Aorta (tissue), 5 donors: ENCODE results near the gene ITGAD. TPM values are rescaled to one million over a fixed set of nuclear protein-coding genes. Genes with fewer than 3 reads are reported as not detected.
A peak's percentile ranks its signal among the peaks of the same experiment; 100 is the strongest.
"Not testable (repeated sequence)": the region's sequence is repeated elsewhere in the genome, so short reads cannot be mapped to it uniquely, and the experiment has no call there.

Source experiments
- ATAC-seq: fragments of 200-7000 bp; cut with Tn5 transposase; one replicate; pipeline ENCODE4 v1.9.1; 2022; ENCODE audit warnings: moderate library complexity; ENCODE audit not compliant: low FRiP score
- DNase-seq, 2 donors: peaks; one replicate each; pipeline ENCODE4 v3.0.0-alpha.2; 2020
- H3K27ac ChIP-seq, 2 donors: one replicate each; pipeline ENCODE4 v1.5.1; 2013; ENCODE audit warnings: low read length in 2 of 2, mild to moderate bottlenecking in 2 of 2, moderate library complexity in 2 of 2, control low read depth in 1 of 2, inconsistent platforms in 1 of 2, low read depth in 1 of 2
- H3K27me3 ChIP-seq, 2 donors: one replicate each; pipeline ENCODE4 v1.6.1; 2013; ENCODE audit warnings: control low read depth in 1 of 2, low read length in 1 of 2, mild to moderate bottlenecking in 1 of 2, moderate library complexity in 1 of 2; ENCODE audit not compliant: insufficient read depth in 2 of 2, control insufficient read depth in 1 of 2
- H3K36me3 ChIP-seq, 2 donors: one replicate each; pipeline ENCODE4 v1.6.1; 2013; ENCODE audit warnings: control low read depth in 1 of 2, low read length in 1 of 2, mild to moderate bottlenecking in 1 of 2; ENCODE audit not compliant: insufficient read depth in 2 of 2, control insufficient read depth in 1 of 2
- H3K4me1 ChIP-seq, 2 donors: one replicate each; pipeline ENCODE4 v1.6.1; 2013; ENCODE audit warnings: low read length in 2 of 2, control low read depth in 1 of 2, mild to moderate bottlenecking in 1 of 2, moderate library complexity in 1 of 2; ENCODE audit not compliant: insufficient read depth in 2 of 2, control insufficient read depth in 1 of 2
- H3K4me3 ChIP-seq, 2 donors: one replicate each; pipeline ENCODE4 v1.5.1; 2013; ENCODE audit warnings: low read length in 2 of 2, control low read depth in 1 of 2, mild to moderate bottlenecking in 1 of 2
- H3K9me3 ChIP-seq: one replicate; pipeline ENCODE4 v1.6.1; 2013; ENCODE audit warnings: mild to moderate bottlenecking, low read length; ENCODE audit not compliant: control insufficient read depth
- WGBS, 2 donors: extraction: QIAGEN DNeasy Blood & Tissue Kit; methylation state at CpG; one replicate each; pipeline ENCODE4 v1.1.7; 2013; 5-methylcytosine and 5-hydroxymethylcytosine counted together
- intact Hi-C, 2 donors: fragments of 100-400 bp; cut with DNase I; formaldehyde crosslinking; loops; one replicate each; pipeline versions ENCODE4 v1.14.2 to v1.15.0; 2022
- polyA plus RNA-seq, 2 donors: library from polyadenylated mRNA; stranded (reverse); fragments of 200-250 nt; gene quantifications; one replicate each; pipeline ENCODE4 v1.2.3, GENCODE V29; 2013
- total RNA-seq, 2 donors: library from RNA; stranded (reverse); fragmentation: NEBNext Ultra II Directional; extraction: Animal tissue kit (Norgen Biotek cat#: 25700); gene quantifications; one replicate each; pipeline ENCODE4 v1.2.1, GENCODE V29; 2021
- donor health status: healthy with polysubstance abuse.
- donor health status: Bipolar disorder and iron deficiency.
- donor health status: DM: no; HTN: no; CAD: no.
- donor health status: DM: no; HTN: no; CAD: no.
- donor health status: DM: yes; HTN: yes; CAD: no.

The ITGAD gene
- total and polyA plus RNA-seq, 4 donors = 0.45 to 0.63 (median 0.54) TPM; not detected in 1

- Histone ChIP-seq H3K4me3 (no peak overlapping the region), H3K27ac (no peak overlapping the region), H3K4me1 (no peaks in the 10 kb centered on the region), H3K9me3 (no peaks in the 10 kb centered on the region), H3K27me3 (no peaks in the 10 kb centered on the region), H3K36me3 (no peaks in the 10 kb centered on the region)
- no peak for ATAC-seq
- intact Hi-C loops = loop anchor here (10.0 kb wide), 1 partner anchor 256 kb away; the partner anchor contains the start of gene FUS (in 2 of the 2)
- DNase-seq = no peak
- 38 to 49% methylated on average over 4 of the region's 4 CpGs for WGBS, 2 donors
Observed at GRCh38 chr16:31440516-31441184, 47.5 kb downstream of the ITGAD start.

GRCh38 chr16:31441956-31442355, 48.8 kb downstream of the ITGAD start:
- H3K27ac ChIP-seq = no peak overlapping the region
- no peaks in the 10 kb centered on the region for H3K4me1 ChIP-seq
- H3K4me3 ChIP-seq = no peak overlapping the region
- 62 to 68% methylated on average over 29 to 34 of the region's 34 CpGs for WGBS, 2 donors
- H3K27me3 ChIP-seq = no peaks in the 10 kb centered on the region
- intact Hi-C loops = loop anchor here (2.0 to 10.0 kb wide), 2 partner anchors 257 to 457 kb away; partner anchors contain the start of genes FUS (in 2 of the 2) and HSD3B7 (in 1 of the 2)
- peak in 1 of 2 donors; percentile 77 for DNase-seq
- H3K36me3 ChIP-seq = no peaks in the 10 kb centered on the region
- ATAC-seq = no peak
- H3K9me3 ChIP-seq = no peaks in the 10 kb centered on the region

DNA sequence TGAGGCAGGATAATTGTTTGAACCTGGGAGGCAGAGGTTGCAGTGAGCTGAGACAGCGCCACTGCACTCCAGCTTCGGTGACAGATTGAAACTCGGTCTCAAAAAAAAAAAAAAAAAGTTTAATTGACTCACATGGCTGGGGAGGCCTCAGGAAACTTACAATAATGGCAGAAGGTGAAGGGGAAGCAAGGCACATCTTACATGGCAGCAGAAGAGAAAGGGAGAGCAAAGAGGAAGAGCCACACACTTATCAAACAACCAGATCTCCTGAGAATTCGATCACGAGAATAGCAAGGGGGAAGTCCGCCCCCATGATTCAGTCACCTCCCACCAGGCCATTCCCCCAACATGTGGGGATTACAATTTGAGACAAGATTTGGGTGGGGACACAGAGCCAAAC, 52.8 kb downstream of the ITGAD start:
- intact Hi-C loops = loop anchor here (10.0 kb wide), 1 partner anchor 261 kb away; the partner anchor contains the start of gene FUS (in 2 of the 2)
- H3K27me3 ChIP-seq, DNase-seq, H3K27ac ChIP-seq, H3K4me1 ChIP-seq, ATAC-seq, H3K9me3 ChIP-seq, H3K36me3 ChIP-seq, H3K4me3 ChIP-seq: not testable (repeated sequence)
- 78 to 84% methylated on average over 6 of the region's 6 CpGs for WGBS, 2 donors

DNA sequence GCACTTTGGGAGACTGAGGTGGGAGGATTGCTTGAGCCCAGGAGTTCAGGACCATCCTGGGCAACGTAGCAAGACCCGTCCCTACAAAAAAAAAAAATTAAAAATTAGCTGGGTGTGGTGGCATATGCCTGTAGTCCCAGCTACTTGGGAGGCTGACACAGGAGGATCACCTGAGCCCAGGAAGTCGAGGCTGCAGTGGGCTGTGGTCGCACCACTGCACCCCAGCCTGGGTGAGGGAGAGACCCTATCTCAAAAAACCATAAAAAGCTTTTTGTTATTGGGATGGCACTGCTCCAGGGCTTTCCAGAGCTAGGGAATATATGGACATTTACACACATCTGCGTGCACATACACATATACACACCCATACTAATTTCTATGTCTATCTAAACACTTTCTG, 58.1 kb downstream of the ITGAD start:
- peaks cover 0 to 4% of the 10 kb centered on the region in 2 donors for H3K4me1 ChIP-seq
- DNase-seq = no peak

DNA sequence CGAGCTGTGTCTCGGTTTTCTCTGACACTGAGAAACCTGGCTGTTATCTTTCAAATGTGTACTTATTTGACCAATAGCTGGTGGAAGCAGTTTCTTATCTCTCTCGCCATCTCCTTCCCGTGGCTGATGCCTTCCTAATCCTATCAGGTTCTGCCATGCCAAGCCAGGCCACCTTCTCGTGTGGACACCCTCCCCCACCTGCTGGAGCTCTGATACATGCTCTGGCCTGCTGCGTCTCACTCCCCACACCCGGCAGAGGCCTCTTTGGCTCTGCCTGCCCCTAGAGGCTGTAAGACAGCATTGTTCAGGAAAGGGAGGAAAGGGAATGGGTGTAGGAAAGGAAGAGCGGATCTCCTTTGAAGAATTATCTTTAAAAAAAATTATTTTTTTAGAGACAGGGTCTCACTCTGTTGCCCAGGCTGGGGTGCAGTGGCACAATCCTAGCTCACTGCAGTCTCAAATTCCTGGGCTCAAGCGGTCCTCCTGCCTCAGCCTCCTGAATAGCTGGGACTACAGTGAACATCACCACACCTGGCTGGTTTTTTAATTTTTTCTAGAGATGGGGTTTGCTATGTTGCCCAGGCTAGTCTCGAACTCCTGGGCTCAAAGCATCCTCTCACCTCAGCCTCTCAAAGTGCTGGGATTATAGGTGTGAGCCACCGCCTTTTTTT, 58.7 kb downstream of the ITGAD start:
- Histone ChIP-seq H3K4me3 (no peak overlapping the region), H3K27ac (no peak overlapping the region), H3K9me3 (no peaks in the 10 kb centered on the region), H3K36me3 (no peaks in the 10 kb centered on the region), H3K4me1 (peaks cover 0 to 4% of the 10 kb centered on the region in 2 donors), H3K27me3 (no peaks in the 10 kb centered on the region)
- ATAC-seq (peak; percentile 61), DNase-seq (peak in 1 of 2 donors; percentile 81)
- intact Hi-C loops = loop anchor here (10.0 kb wide), 1 partner anchor 423 kb away; the partner anchor contains the start of gene ZNF267 (in 2 of the 2)
- 47 to 52% methylated on average over 11 of the region's 11 CpGs for WGBS, 2 donors

More for the DNA sequence above, 58.1 kb downstream of the ITGAD start:
- no peaks in the 10 kb centered on the region for H3K9me3 ChIP-seq
- no peaks in the 10 kb centered on the region for H3K36me3 ChIP-seq
- no peak for ATAC-seq
- H3K27ac ChIP-seq = no peak overlapping the region
- intact Hi-C loops = loop anchor here (10.0 kb wide), 1 partner anchor 424 kb away; the partner anchor contains the start of gene ZNF267 (in 2 of the 2)
- 86 to 87% methylated on average over 5 of the region's 5 CpGs for WGBS, 2 donors
- no peaks in the 10 kb centered on the region for H3K27me3 ChIP-seq
- H3K4me3 ChIP-seq = no peak overlapping the region

GRCh38 chr16:31452631-31453106, 59.5 kb downstream of the ITGAD start:
- no peak overlapping the region for H3K4me3 ChIP-seq
- DNase-seq (no peak), ATAC-seq (peak; percentile 79)
- intact Hi-C loops = loop anchor here (10.0 kb wide), 1 partner anchor 422 kb away; the partner anchor contains the start of gene ZNF267 (in 2 of the 2)
- no peaks in the 10 kb centered on the region for H3K9me3 ChIP-seq
- WGBS, 2 donors = 16 to 18% methylated on average over 3 of the region's 3 CpGs
- H3K4me1 ChIP-seq = peaks cover 0 to 4% of the 10 kb centered on the region in 2 donors
- no peaks in the 10 kb centered on the region for H3K36me3 ChIP-seq
- H3K27me3 ChIP-seq = no peaks in the 10 kb centered on the region
- peak overlapping the region in 1 of 2 donors; percentile 93 for H3K27ac ChIP-seq

- H3K27ac ChIP-seq = peak overlapping the region in 1 of 2 donors; percentile 65
- intact Hi-C loops = loop anchor here (10.0 kb wide), 1 partner anchor 421 kb away; the partner anchor contains the start of gene ZNF267 (in 2 of the 2)
- H3K4me1 ChIP-seq = peaks cover 0 to 4% of the 10 kb centered on the region in 2 donors
- H3K27me3 ChIP-seq = no peaks in the 10 kb centered on the region
- peak in 1 of 2 donors; percentile 74 for DNase-seq
- H3K36me3 ChIP-seq = no peaks in the 10 kb centered on the region
- WGBS, 2 donors = 40 to 41% methylated on average over 20 of the region's 20 CpGs
- no peak overlapping the region for H3K4me3 ChIP-seq
- H3K9me3 ChIP-seq = no peaks in the 10 kb centered on the region
- peak; percentile 19 for ATAC-seq
Observed at GRCh38 chr16:31453255-31454204, 60.4 kb downstream of the ITGAD start.
